NCI-H748 treated with DMSO at 0.1 percent for 48 hours (cell line): Measurements from ENCODE around the gene TAMALIN.

Experiments used
- DNase-seq: peaks from one replicate; lab custom pipeline; 2025; lab: John Stamatoyannopoulos, UW

TAMALIN gene

GRCh38 chr12:52037248-52037861 lies 30.6 kb downstream of the TAMALIN start:
- DNase-seq = no peak

- DNase-seq = no peak
Measured at GRCh38 chr12:52038447-52038846, 31.7 kb downstream of the TAMALIN start.

GRCh38 chr12:52041035-52041434 lies 34.3 kb downstream of the TAMALIN start:
- DNase-seq = no peak

GRCh38 chr12:52041695-52042123 lies 35.0 kb downstream of the TAMALIN start:
- no peak for DNase-seq

GRCh38 chr12:52042706-52043385 lies 36.1 kb downstream of the TAMALIN start:
- no peak for DNase-seq

- DNase-seq = no peak
Measured at GRCh38 chr12:52043386-52044212, 36.9 kb downstream of the TAMALIN start.

- no peak for DNase-seq
Measured at GRCh38 chr12:52044292-52044983, 37.7 kb downstream of the TAMALIN start.

- no peak for DNase-seq
Measured at GRCh38 chr12:52045794-52046199, 39.1 kb downstream of the TAMALIN start.

- DNase-seq = no peak
Measured at GRCh38 chr12:52046859-52047258, 40.1 kb downstream of the TAMALIN start.

- DNase-seq = no peak
Measured at GRCh38 chr12:52049286-52049685, 42.5 kb downstream of the TAMALIN start.

- no peak for DNase-seq
Measured at GRCh38 chr12:52049688-52050087, 42.9 kb downstream of the TAMALIN start.

GRCh38 chr12:52050116-52050757 lies 43.5 kb downstream of the TAMALIN start:
- DNase-seq = peak; percentile 9

GRCh38 chr12:52050758-52051541 lies 44.2 kb downstream of the TAMALIN start, which contains the start of gene NR4A1:
TSS of gene NR4A1 (plus strand) at chr12:52051442. CDS start at chr12:52054329, 2,887 bp downstream.
- peak; percentile 66 for DNase-seq

GRCh38 chr12:52052468-52053186 lies 45.9 kb downstream of the TAMALIN start:
- no peak for DNase-seq

- no peak for DNase-seq
Measured at GRCh38 chr12:52053536-52054209, 46.9 kb downstream of the TAMALIN start.

- no peak for DNase-seq
Measured at GRCh38 chr12:52054231-52054832, 47.6 kb downstream of the TAMALIN start.

- no peak for DNase-seq
Measured at GRCh38 chr12:52054833-52055730, 48.3 kb downstream of the TAMALIN start.
